SK-N-SH (cell line): Measurements from ENCODE around the gene PSKH1.

Source experiments
- EP300 ChIP-seq, 2 experiments: IDR thresholded peaks; 2 replicates each; pipeline versions ENCODE4 v1.4.0 to v1.6.1; 2012; ENCODE audit warnings: borderline replicate concordance in 1 of 2, low read depth in 1 of 2, low read length in 1 of 2
- EZH2phosphoT487 ChIP-seq: fragments of 200-600 bp; sonication (generic); IDR thresholded peaks from 2 replicates; pipeline ENCODE4 v1.6.1; 2017; ENCODE audit warnings: low read depth, mixed run types, mild to moderate bottlenecking, antibody characterized with exemption, moderate library complexity, borderline replicate concordance
- FOXJ3 ChIP-seq: sonication (generic); formaldehyde crosslinking; IDR thresholded peaks from 2 replicates; pipeline ENCODE4 v1.5.1; 2020; ENCODE audit warnings: mild to moderate bottlenecking, missing genetic modification reagents
- GABPA ChIP-seq: IDR thresholded peaks from 2 replicates; pipeline ENCODE4 v1.4.0; 2012; ENCODE audit warnings: low read depth, mild to moderate bottlenecking
- NRF1 ChIP-seq: IDR thresholded peaks from 2 replicates; pipeline ENCODE4 v1.6.1; 2012; ENCODE audit warnings: low read depth, mild to moderate bottlenecking, low read length
- RXRA ChIP-seq: IDR thresholded peaks from 2 replicates; pipeline ENCODE4 v1.4.0; 2012; ENCODE audit warnings: low read depth, mild to moderate bottlenecking, borderline replicate concordance
- TAF1 ChIP-seq: IDR thresholded peaks from 2 replicates; pipeline ENCODE4 v1.6.1; 2012; ENCODE audit warnings: low read depth, mild to moderate bottlenecking, low read length, moderate library complexity, borderline replicate concordance
- TCF12 ChIP-seq: IDR thresholded peaks from 2 replicates; pipeline ENCODE4 v1.4.0; 2012
- TF ChIP-seq, protein P1 (sequence below): fragments of 200-600 bp; sonication (generic); IDR thresholded peaks from 2 replicates; pipeline ENCODE4 v1.6.1; 2017; ENCODE audit warnings: antibody characterized with exemption, mild to moderate bottlenecking, moderate library complexity
- TF ChIP-seq, protein P2 (sequence below): IDR thresholded peaks from 2 replicates; pipeline ENCODE4 v1.4.0; 2012; ENCODE audit warnings: low read depth, borderline replicate concordance
- TF ChIP-seq, protein P3 (sequence below): IDR thresholded peaks from 2 replicates; pipeline ENCODE4 v1.4.0; 2012; ENCODE audit warnings: low read depth, borderline replicate concordance

DNA sequence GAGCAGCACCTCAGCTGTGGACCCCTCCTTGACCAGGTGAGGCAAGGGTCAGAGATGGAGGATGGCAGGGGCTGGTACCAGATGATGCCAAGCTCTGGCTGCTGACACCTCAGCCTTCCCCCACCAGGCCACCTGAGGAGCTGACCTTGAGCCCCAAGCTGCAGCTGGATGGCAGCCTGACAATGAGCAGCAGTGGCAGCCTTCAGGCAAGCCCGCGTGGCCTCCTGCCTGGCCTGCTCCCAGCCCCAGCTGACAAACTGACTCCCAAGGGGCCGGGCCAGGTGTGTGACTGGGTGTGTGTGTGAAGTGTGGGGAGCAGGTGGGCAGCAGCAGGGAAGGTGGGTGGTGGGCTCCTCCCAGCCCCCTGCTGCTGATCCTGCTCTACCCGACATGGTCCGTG is 13.1 kb upstream of the PSKH1 start:
- no peak for TF ChIP-seq TAF1
- TF ChIP-seq, protein P1, sequence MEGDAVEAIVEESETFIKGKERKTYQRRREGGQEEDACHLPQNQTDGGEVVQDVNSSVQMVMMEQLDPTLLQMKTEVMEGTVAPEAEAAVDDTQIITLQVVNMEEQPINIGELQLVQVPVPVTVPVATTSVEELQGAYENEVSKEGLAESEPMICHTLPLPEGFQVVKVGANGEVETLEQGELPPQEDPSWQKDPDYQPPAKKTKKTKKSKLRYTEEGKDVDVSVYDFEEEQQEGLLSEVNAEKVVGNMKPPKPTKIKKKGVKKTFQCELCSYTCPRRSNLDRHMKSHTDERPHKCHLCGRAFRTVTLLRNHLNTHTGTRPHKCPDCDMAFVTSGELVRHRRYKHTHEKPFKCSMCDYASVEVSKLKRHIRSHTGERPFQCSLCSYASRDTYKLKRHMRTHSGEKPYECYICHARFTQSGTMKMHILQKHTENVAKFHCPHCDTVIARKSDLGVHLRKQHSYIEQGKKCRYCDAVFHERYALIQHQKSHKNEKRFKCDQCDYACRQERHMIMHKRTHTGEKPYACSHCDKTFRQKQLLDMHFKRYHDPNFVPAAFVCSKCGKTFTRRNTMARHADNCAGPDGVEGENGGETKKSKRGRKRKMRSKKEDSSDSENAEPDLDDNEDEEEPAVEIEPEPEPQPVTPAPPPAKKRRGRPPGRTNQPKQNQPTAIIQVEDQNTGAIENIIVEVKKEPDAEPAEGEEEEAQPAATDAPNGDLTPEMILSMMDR = no peak
- no peak for TF ChIP-seq GABPA
- TF ChIP-seq RXRA = no peak
- no peak for TF ChIP-seq EZH2phosphoT487
- no peak for TF ChIP-seq EP300 (IDR thresholded peaks at IDR 0.05; ENCODE audit: borderline replicate concordance in 1 of 2, low read depth in 1 of 2, low read length in 1 of 2)
- no peak for TF ChIP-seq NRF1
- no peak for TF ChIP-seq TCF12
- TF ChIP-seq, protein P2, sequence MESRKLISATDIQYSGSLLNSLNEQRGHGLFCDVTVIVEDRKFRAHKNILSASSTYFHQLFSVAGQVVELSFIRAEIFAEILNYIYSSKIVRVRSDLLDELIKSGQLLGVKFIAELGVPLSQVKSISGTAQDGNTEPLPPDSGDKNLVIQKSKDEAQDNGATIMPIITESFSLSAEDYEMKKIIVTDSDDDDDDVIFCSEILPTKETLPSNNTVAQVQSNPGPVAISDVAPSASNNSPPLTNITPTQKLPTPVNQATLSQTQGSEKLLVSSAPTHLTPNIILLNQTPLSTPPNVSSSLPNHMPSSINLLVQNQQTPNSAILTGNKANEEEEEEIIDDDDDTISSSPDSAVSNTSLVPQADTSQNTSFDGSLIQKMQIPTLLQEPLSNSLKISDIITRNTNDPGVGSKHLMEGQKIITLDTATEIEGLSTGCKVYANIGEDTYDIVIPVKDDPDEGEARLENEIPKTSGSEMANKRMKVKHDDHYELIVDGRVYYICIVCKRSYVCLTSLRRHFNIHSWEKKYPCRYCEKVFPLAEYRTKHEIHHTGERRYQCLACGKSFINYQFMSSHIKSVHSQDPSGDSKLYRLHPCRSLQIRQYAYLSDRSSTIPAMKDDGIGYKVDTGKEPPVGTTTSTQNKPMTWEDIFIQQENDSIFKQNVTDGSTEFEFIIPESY = no peak
- no peak for TF ChIP-seq FOXJ3 (CRISPR knock-in tag)
- TF ChIP-seq, protein P3, sequence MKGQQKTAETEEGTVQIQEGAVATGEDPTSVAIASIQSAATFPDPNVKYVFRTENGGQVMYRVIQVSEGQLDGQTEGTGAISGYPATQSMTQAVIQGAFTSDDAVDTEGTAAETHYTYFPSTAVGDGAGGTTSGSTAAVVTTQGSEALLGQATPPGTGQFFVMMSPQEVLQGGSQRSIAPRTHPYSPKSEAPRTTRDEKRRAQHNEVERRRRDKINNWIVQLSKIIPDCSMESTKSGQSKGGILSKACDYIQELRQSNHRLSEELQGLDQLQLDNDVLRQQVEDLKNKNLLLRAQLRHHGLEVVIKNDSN = no peak
